Stomach (tissue), 9 donors: ENCODE results near the gene SEL1L. TPM values are rescaled to one million over a fixed set of nuclear protein-coding genes. Genes with fewer than 3 reads are reported as not detected.

ENCODE experiments used
- DNase-seq, 2 donors: peaks; one replicate each; pipeline versions ENCODE4 v3.0.0 to v3.0.0-alpha.2; 2013 to 2019
- H3K27ac ChIP-seq, 5 donors: fragments of 200-600 bp in 4 of 5; sonication (generic) in 4 of 5; one replicate each; pipeline ENCODE4 v1.5.1; 2013 to 2019; ENCODE audit warnings: mild to moderate bottlenecking in 1 of 5, moderate library complexity in 1 of 5
- H3K27me3 ChIP-seq, 3 donors: fragments of 200-600 bp; sonication (generic); one replicate each; pipeline ENCODE4 v1.5.1; 2017 to 2019; ENCODE audit warnings: mixed run types in 1 of 3
- H3K36me3 ChIP-seq, 4 donors: fragments of 200-600 bp; sonication (generic); 1 replicate in 3 of 4; 2 replicates in 1 of 4; pipeline ENCODE4 v1.5.1; 2016 to 2019
- H3K4me1 ChIP-seq, 4 donors: fragments of 200-600 bp; sonication (generic); one replicate each; pipeline ENCODE4 v1.5.1; 2016 to 2019
- H3K4me3 ChIP-seq, 4 donors: fragments of 200-600 bp; sonication (generic) in 3 of 4; one replicate each; pipeline ENCODE4 v1.5.1; 2016 to 2019; ENCODE audit warnings: mild to moderate bottlenecking in 1 of 4
- H3K9me3 ChIP-seq, 4 donors: fragments of 200-600 bp; sonication (generic); one replicate each; pipeline ENCODE4 v1.5.1; 2016 to 2019
- EP300 ChIP-seq: sonication (generic); formaldehyde crosslinking; IDR thresholded peaks from one replicate; pipeline ENCODE4 v1.6.1; 2017; ENCODE audit warnings: antibody characterized with exemption
- POLR2A ChIP-seq, 4 donors: fragments of 450-650 bp; IDR thresholded peaks; one replicate each; pipeline ENCODE4 v1.6.1; 2016; ENCODE audit warnings: antibody characterized with exemption in 4 of 4, control low read depth in 2 of 4, mild to moderate bottlenecking in 1 of 4, moderate library complexity in 1 of 4
- POLR2AphosphoS5 ChIP-seq, 3 donors: sonication (generic); formaldehyde crosslinking; IDR thresholded peaks; one replicate each; pipeline ENCODE4 v1.6.1; 2016; ENCODE audit warnings: antibody characterized with exemption in 3 of 3
- WGBS, 5 donors: extraction: QIAGEN DNeasy Blood & Tissue Kit in 3 of 5; methylation state at CpG; one replicate each; pipeline versions ENCODE4 v1.1.5 to v1.1.7; 2013 to 2018; 5-methylcytosine and 5-hydroxymethylcytosine counted together
- intact Hi-C: fragments of 100-400 bp; cut with DNase I; formaldehyde crosslinking; loops from one replicate; pipeline ENCODE4 v1.15.1; 2023; ENCODE audit warnings: low total_unique reads
- polyA plus RNA-seq, 3 donors: library from polyadenylated mRNA; stranded (reverse); fragments of 200-250 nt; gene quantifications; one replicate each; pipeline ENCODE4 v1.2.3, GENCODE V29; 2013
- total RNA-seq, 5 donors: library from RNA; depleted of rRNA; stranded (reverse); fragments of >200 nt; gene quantifications; one replicate each; pipeline versions ENCODE4 v1.1.0 to v1.2.3, GENCODE V29; 2014 to 2016
- TF ChIP-seq, protein P1 (sequence below), 7 experiments: fragments of 450-650 bp in 4 of 7; fragments of 200-600 bp in 3 of 7; sonication (generic) in 3 of 7; IDR thresholded peaks; one replicate each; pipeline ENCODE4 v1.5.1; 2016 to 2019; ENCODE audit warnings: antibody characterized with exemption in 7 of 7, control low read depth in 2 of 7, mild to moderate bottlenecking in 1 of 7
- donor health status: healthy with polysubstance abuse.
- donor health status: Bipolar disorder and iron deficiency.
- donor health status: healthy.

The SEL1L gene
- total and polyA plus RNA-seq, 8 donors: 5.0 to 175 (median 12.8) TPM

DNA sequence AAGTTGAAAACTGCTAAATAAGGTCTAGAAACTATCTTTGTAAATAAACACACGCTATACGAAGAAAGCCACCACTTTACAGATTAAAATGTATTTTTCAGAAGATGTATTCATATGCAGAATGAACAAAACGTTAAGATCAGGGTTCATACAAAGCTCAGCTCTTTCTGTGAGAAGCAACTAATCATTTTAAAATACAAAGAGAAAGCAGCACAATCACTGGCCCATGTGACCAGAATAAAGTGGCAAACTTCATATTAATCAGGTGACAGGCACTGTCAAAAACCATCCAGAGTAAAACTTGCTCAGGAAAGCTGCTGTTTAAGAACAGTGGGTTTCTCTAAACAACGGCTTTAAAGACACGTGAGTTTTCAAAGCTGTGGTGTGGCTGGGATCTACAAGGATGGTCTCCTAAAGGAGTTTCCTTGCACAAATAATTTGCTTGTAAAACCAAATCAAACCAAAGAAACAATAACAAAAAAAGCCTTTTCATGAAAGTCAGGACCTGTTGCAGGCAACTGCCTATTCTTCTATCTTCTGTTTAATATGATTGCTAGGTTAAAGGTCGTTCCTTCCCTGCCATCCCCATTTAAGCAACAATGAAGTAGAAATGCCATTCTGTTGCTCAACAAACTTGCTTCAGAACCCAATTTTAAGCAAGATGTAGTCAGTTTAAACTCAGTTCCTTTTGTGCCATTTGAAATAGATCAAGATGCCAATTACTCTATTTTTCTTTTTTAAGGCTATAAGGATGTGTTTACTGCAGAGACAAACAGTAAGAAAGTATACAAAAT lies 22.3 kb downstream of the SEL1L start:
- peak overlapping the region in 1 of 5 donors; percentile 50 for H3K27ac ChIP-seq
- H3K27me3 ChIP-seq: no peaks in the 10 kb centered on the region
- no peak overlapping the region for H3K4me3 ChIP-seq
- TF ChIP-seq POLR2AphosphoS5 (IDR thresholded peaks at IDR 0.05) (no peak), POLR2A (IDR thresholded peaks at IDR 0.05) (no peak), EP300 (no peak)
- TF ChIP-seq, protein P1, sequence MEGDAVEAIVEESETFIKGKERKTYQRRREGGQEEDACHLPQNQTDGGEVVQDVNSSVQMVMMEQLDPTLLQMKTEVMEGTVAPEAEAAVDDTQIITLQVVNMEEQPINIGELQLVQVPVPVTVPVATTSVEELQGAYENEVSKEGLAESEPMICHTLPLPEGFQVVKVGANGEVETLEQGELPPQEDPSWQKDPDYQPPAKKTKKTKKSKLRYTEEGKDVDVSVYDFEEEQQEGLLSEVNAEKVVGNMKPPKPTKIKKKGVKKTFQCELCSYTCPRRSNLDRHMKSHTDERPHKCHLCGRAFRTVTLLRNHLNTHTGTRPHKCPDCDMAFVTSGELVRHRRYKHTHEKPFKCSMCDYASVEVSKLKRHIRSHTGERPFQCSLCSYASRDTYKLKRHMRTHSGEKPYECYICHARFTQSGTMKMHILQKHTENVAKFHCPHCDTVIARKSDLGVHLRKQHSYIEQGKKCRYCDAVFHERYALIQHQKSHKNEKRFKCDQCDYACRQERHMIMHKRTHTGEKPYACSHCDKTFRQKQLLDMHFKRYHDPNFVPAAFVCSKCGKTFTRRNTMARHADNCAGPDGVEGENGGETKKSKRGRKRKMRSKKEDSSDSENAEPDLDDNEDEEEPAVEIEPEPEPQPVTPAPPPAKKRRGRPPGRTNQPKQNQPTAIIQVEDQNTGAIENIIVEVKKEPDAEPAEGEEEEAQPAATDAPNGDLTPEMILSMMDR (IDR thresholded peaks at IDR 0.05): no peak
- H3K36me3 ChIP-seq: peaks cover 5 to 75% (median 41%) of the 10 kb centered on the region in 4 donors
- no peaks in the 10 kb centered on the region for H3K9me3 ChIP-seq
- no peak for DNase-seq
- 64 to 75% (median 69%) methylated on average over 6 of the region's 6 CpGs for WGBS, 5 donors
- intact Hi-C loops: no loop called here
- H3K4me1 ChIP-seq: peaks cover 22 to 49% (median 29%) of the 10 kb centered on the region in 4 donors

GRCh38 chr14:81509838-81510452 lies 23.7 kb downstream of the SEL1L start:
- WGBS, 5 donors: 35 to 47% (median 40%) methylated on average over 6 of the region's 6 CpGs
- DNase-seq: no peak
- Histone ChIP-seq H3K36me3 (peaks cover 10 to 73% (median 48%) of the 10 kb centered on the region in 4 donors), H3K4me1 (peaks cover 22 to 49% (median 29%) of the 10 kb centered on the region in 4 donors), H3K27me3 (no peaks in the 10 kb centered on the region), H3K9me3 (no peaks in the 10 kb centered on the region), H3K4me3 (no peak overlapping the region), H3K27ac (no peak overlapping the region)
- intact Hi-C loops: no loop called here
- TF ChIP-seq POLR2A (IDR thresholded peaks at IDR 0.05) (no peak), POLR2AphosphoS5 (IDR thresholded peaks at IDR 0.05) (no peak), EP300 (no peak)
- TF ChIP-seq, protein P1 (IDR thresholded peaks at IDR 0.05): no peak

DNA sequence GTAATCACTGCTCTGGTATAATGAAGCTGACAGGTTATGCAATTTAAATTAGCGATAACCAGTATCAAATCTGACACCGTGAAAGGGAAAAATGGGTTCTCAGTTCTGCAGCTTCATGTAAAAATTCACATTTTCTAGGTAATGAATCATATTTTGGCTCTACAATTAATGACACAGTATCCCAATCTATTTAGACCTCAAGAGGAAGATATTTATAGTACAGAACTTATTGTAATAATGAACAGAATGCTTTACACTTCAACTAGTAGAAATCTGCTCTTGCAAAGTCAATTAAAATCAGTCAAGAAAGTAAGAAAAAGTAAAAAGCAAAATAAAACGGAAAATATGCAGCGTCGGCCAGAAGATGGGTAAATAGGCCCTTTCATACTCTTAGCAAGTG lies 24.3 kb downstream of the SEL1L start:
- DNase-seq: no peak
- Histone ChIP-seq H3K27me3 (no peaks in the 10 kb centered on the region), H3K27ac (peak overlapping the region in 1 of 5 donors; percentile 2), H3K9me3 (no peaks in the 10 kb centered on the region), H3K4me3 (no peak overlapping the region), H3K36me3 (peaks cover 14 to 74% (median 50%) of the 10 kb centered on the region in 4 donors), H3K4me1 (peaks cover 22 to 49% (median 29%) of the 10 kb centered on the region in 4 donors)
- TF ChIP-seq EP300: no peak
- TF ChIP-seq, protein P1 (IDR thresholded peaks at IDR 0.05): no peak
- TF ChIP-seq POLR2A (IDR thresholded peaks at IDR 0.05): no peak
- no peak for TF ChIP-seq POLR2AphosphoS5 (IDR thresholded peaks at IDR 0.05)
- intact Hi-C loops: no loop called here
- WGBS, 5 donors: 81 to 90% (median 86%) methylated on average over 5 of the region's 5 CpGs

- no peaks in the 10 kb centered on the region for H3K27me3 ChIP-seq
- intact Hi-C loops: no loop called here
- TF ChIP-seq, protein P1 (IDR thresholded peaks at IDR 0.05): no peak
- TF ChIP-seq EP300 (no peak), POLR2AphosphoS5 (IDR thresholded peaks at IDR 0.05) (no peak), POLR2A (IDR thresholded peaks at IDR 0.05) (no peak)
- H3K27ac ChIP-seq: no peak overlapping the region
- DNase-seq: no peak
- no peak overlapping the region for H3K4me3 ChIP-seq
- peaks cover 19 to 77% (median 63%) of the 10 kb centered on the region in 4 donors for H3K36me3 ChIP-seq
- no peaks in the 10 kb centered on the region for H3K9me3 ChIP-seq
- H3K4me1 ChIP-seq: peaks cover 12 to 31% (median 21%) of the 10 kb centered on the region in 4 donors
Measured at GRCh38 chr14:81506487-81506886, 27.2 kb downstream of the SEL1L start.
